GM18526 (cell line): ENCODE measurements around the gene ZSCAN18.
A peak's percentile ranks its signal among the peaks of the same experiment; 100 is the strongest.

Experiments used
- POLR2A ChIP-seq: IDR thresholded peaks from 3 replicates; pipeline ENCODE4 v1.6.1; 2011; ENCODE audit not compliant: insufficient read length; ENCODE audit errors: extremely low read depth

The ZSCAN18 gene, protein sequence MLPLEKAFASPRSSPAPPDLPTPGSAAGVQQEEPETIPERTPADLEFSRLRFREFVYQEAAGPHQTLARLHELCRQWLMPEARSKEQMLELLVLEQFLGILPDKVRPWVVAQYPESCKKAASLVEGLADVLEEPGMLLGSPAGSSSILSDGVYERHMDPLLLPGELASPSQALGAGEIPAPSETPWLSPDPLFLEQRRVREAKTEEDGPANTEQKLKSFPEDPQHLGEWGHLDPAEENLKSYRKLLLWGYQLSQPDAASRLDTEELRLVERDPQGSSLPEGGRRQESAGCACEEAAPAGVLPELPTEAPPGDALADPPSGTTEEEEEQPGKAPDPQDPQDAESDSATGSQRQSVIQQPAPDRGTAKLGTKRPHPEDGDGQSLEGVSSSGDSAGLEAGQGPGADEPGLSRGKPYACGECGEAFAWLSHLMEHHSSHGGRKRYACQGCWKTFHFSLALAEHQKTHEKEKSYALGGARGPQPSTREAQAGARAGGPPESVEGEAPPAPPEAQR

DNA sequence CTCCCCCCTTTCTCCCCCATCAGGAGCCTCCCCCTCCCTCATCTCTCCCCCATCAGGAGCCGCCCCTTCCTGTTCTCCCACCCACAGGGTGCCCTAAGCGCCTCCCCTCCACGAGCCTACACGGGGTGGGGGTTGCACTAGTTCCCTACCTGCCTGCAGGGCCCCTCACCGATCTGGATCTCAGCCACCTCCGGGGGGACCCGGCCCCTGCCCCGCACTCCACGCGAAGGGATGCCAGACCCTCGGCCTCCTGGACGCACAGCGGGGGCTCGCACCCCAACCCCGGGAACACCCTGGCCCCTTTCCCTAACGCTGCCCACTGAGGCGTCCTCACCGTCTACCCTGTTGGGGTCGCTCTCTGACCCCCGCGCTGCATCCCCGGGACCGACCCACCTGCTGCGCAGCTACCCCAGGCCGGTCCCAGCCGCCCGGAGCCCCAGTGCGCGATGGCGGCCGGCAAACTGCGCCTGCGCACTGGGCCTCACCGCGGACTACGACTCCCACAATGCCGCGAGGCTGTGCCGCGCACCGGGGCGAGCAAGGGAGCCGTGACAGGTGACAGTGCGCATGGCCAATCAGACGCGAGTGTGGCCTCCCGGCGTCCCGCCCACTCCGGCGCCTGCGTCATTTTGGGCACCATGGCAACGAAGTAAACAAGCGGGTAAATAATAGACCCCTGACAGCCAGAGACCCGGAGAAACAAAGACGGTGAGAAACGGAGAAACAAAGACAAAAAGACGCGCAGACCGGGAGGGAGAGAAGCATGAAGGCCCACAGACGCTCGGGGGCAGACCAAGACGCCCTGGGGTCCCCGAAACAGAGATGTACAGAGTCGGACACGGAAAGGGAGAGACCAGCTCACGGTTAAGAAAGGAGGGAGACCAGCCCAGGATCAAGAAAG, at the start of gene ZSCAN18:
Gene ZSCAN18 (minus strand): TSS at position 451 of the 901 bp plus-strand sequence. CDS start 7,964 bp downstream, outside the sequence.
- TF ChIP-seq POLR2A: peak; percentile 32

DNA sequence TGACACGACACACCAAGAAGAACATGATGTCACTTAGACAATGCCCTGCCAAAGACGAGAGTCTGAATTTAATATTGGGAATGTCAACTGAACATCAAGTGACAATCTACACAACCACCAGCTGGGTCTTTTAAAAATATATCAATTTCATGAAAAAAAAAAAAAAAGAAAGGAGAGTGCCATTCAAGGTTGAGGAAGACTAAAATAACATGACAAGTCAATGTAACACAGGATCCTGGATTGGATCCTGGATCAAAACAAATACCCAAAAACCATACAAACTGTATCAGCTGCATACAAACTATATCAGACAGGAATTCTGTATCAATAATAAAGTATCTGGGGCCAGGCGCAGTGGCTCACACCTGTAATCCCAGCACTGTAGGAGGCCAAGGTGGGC, 47.8 kb upstream of the ZSCAN18 start:
- no peak for TF ChIP-seq POLR2A

DNA sequence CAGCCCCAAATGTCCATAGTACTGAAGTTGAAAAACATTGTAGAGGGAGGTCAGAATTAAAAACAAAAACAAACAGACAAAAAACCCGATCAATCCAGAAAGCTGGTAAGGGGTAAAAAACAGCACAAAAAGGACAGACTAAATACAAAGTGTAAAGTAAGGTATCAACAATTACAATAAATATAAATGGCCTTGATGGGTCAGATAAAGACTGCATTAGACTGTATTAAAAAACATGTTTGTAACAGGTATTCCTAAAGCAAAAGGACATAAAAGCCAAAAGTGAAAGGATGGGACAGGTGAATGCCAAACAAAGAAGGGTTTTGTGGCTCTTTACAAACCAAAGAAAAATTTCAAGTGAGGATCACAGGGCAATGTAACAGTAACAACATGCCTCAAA, 36.2 kb upstream of the ZSCAN18 start:
- TF ChIP-seq POLR2A: no peak

- no peak for TF ChIP-seq POLR2A
These were observed 31.3 kb upstream of the ZSCAN18 start for GRCh38 chr19:58129284-58129683.

DNA sequence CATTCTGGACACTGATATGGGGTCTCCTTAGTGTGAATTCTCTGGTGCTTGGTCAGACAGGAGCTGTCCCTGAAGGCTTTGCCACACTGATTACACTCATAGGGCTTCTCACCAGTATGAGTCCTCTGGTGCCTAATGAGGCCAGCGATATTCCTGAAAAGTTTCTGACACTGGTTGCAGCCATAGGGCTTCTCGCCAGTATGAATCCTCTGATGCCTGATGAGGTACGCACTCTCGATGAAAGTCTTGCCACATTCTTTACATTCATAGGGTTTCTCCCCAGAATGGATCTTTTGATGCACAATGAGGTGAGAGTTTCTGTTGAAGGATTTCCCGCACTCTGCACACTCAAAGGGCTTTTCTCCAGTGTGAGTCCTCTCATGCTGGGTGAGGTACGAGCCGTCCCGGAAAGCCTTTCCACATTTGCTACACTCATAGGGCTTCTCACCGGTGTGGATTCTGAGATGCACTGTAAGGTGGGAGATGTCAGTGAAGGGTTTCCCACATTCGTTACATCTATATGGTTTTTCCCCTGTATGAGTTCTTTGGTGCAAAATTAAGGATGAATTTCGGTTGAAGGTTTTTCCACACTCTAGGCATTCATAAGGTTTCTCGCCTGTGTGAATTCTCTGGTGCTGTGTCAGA, 30.1 kb upstream of the ZSCAN18 start:
- no peak for TF ChIP-seq POLR2A

DNA sequence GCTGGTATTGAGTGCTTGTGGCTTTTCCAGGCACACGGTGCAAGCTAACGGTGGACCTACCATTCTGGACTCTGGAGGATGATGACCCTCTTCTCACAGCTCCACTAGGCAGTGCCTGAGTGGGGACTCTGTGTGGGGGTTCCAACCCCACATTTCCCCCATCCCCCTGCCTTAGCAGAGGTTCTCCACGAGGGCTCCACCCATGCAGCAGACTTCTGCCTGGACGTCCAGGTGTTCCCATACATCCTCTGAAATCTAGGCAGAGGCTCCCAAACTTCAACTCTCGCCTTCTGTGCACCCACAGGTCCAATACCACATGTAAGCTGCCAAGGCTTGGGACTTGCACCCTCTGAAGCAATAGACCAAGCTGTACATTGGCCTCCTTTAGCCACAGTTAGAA, 25.3 kb upstream of the ZSCAN18 start:
- no peak for TF ChIP-seq POLR2A

GRCh38 chr19:58118979-58119733, 21.1 kb upstream of the ZSCAN18 start:
- TF ChIP-seq POLR2A: no peak

- no peak for TF ChIP-seq POLR2A
These were observed 20.0 kb upstream of the ZSCAN18 start for GRCh38 chr19:58117841-58118575.

- TF ChIP-seq POLR2A: no peak
These were observed 10.5 kb upstream of the ZSCAN18 start for GRCh38 chr19:58108546-58108817.

- TF ChIP-seq POLR2A: no peak
These were observed 9.9 kb upstream of the ZSCAN18 start for GRCh38 chr19:58107778-58108545.

GRCh38 chr19:58098682-58098998, 609 bp upstream of the ZSCAN18 start:
- no peak for TF ChIP-seq POLR2A

DNA sequence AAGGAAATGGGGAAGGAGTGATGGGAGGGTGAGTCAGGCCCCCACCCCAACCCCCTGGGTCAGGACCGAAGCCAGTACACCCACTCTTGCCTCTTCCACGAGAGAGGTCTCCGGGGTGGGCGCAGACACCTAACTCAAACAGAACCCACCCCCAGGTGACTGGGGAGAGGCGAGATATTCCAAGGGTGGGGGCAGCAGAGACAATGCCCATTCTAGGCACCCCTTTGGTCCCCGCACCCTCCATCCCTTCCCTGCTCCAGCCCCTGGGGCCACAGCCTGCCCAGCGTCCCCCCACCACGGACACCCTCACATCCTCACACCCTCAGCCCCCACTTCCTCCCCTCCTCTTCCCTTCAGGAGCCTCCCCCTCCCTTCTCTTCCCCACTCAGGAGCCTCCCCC, 682 bp downstream of the ZSCAN18 start:
- no peak for TF ChIP-seq POLR2A

DNA sequence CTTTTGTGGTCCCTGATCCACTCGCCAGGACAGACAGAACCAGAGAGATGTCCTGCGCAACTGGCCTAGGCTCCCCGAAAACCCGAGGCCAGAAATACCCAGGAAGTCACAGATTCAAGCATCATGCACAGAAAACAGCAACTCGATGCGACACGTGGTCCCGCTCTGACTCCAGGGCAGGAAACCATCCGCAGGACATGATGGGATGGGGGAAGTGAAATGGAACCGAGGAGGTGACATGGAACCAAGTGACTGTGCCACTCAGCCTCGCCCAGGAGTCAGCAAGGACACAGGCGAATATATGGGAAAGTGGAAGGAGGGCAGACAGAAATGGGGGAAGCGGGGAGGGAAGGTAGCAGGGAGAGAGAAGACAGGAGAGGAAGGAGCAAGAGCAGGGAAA, 1.1 kb downstream of the ZSCAN18 start:
- no peak for TF ChIP-seq POLR2A

GRCh38 chr19:58095328-58095727, 2.7 kb downstream of the ZSCAN18 start:
- TF ChIP-seq POLR2A: no peak
